GM19351 (cell line): ENCODE data around the gene MYO5A.
"Not testable (repeated sequence)": the region's sequence is repeated elsewhere in the genome, so short reads cannot be mapped to it uniquely, and the experiment has no call there.

Source experiments
- ATAC-seq: cut with Tn5 transposase; IDR thresholded peaks from one replicate; pipeline ENCODE4 v1.9.1; 2021; ENCODE audit warnings: mild to moderate bottlenecking, moderate library complexity; ENCODE audit not compliant: unreplicated experiment

The MYO5A gene

GRCh38 chr15:52294881-52295420, 233.7 kb downstream of the MYO5A start:
- ATAC-seq, result no peak

GRCh38 chr15:52292780-52293392, 235.8 kb downstream of the MYO5A start:
- no peak for ATAC-seq

GRCh38 chr15:52291204-52291603, 237.5 kb downstream of the MYO5A start:
- peak; percentile 55 for ATAC-seq

- ATAC-seq, result peak; percentile 2
Measured at GRCh38 chr15:52290800-52291199, 237.9 kb downstream of the MYO5A start.

GRCh38 chr15:52290329-52290728, 238.4 kb downstream of the MYO5A start:
- ATAC-seq, result peak; percentile 61

- no peak for ATAC-seq
Measured at GRCh38 chr15:52289629-52290081, 239.0 kb downstream of the MYO5A start.

GRCh38 chr15:52288986-52289385, 239.7 kb downstream of the MYO5A start:
- no peak for ATAC-seq

GRCh38 chr15:52288051-52288942, 240.4 kb downstream of the MYO5A start:
- no peak for ATAC-seq

- no peak for ATAC-seq
Measured at GRCh38 chr15:52287114-52287513, 241.6 kb downstream of the MYO5A start.

GRCh38 chr15:52285941-52286340, 242.7 kb downstream of the MYO5A start:
- not testable (repeated sequence) for ATAC-seq

- ATAC-seq, result no peak
Measured at GRCh38 chr15:52284164-52284563, 244.5 kb downstream of the MYO5A start.

- no peak for ATAC-seq
Measured at GRCh38 chr15:52283281-52283680, 245.4 kb downstream of the MYO5A start.

GRCh38 chr15:52282418-52282817, 246.3 kb downstream of the MYO5A start:
- ATAC-seq, result no peak

GRCh38 chr15:52281085-52282035, 247.3 kb downstream of the MYO5A start:
- no peak for ATAC-seq

GRCh38 chr15:52280326-52281084, 248.2 kb downstream of the MYO5A start:
- no peak for ATAC-seq

- ATAC-seq, result no peak
Measured at GRCh38 chr15:52278636-52279367, 249.9 kb downstream of the MYO5A start.

GRCh38 chr15:52278135-52278534, 250.5 kb downstream of the MYO5A start:
- ATAC-seq, result no peak

- no peak for ATAC-seq
Measured at GRCh38 chr15:52277575-52277974, 251.1 kb downstream of the MYO5A start.

GRCh38 chr15:52276256-52276770, 252.4 kb downstream of the MYO5A start:
- ATAC-seq, result no peak
